Hepatocyte (in vitro differentiated cells): ENCODE measurements around the gene PDCD6IP.

Source experiments
- CTCF ChIP-seq: fragments of 200-600 bp; sonication (generic); IDR thresholded peaks from 2 replicates; pipeline ENCODE4 v1.5.1; 2016; ENCODE audit warnings: antibody characterized with exemption, mild to moderate bottlenecking; ENCODE audit not compliant: poor library complexity
- EZH2 ChIP-seq: fragments of 200-600 bp; sonication (generic); IDR thresholded peaks from 2 replicates; pipeline ENCODE4 v1.6.1; 2016; ENCODE audit warnings: antibody characterized with exemption, mild to moderate bottlenecking, borderline replicate concordance
- EZH2phosphoT487 ChIP-seq: fragments of 200-600 bp; sonication (generic); IDR thresholded peaks from one replicate; pipeline ENCODE4 v1.6.1; 2018; ENCODE audit warnings: antibody characterized with exemption, mild to moderate bottlenecking, low read depth, moderate library complexity; ENCODE audit not compliant: unreplicated experiment, severe bottlenecking

- TF ChIP-seq EZH2phosphoT487 = no peak
- no peak for TF ChIP-seq CTCF
- TF ChIP-seq EZH2 = no peak
These were observed 50.4 kb downstream of the PDCD6IP start for GRCh38 chr3:33848624-33849347.
